GM12878 (cell line): Measurements from ENCODE around the gene ZNF324. TPM values are rescaled to one million over a fixed set of nuclear protein-coding genes. Genes with fewer than 3 reads are reported as not detected.
A peak's percentile ranks its signal among the peaks of the same experiment; 100 is the strongest.

Experiments
- ASH2L ChIP-seq: fragments of 300-600, 200-600 bp; sonication (generic); IDR thresholded peaks from 2 replicates; pipeline ENCODE4 v1.6.1; 2017; ENCODE audit warnings: low read depth, mild to moderate bottlenecking, borderline replicate concordance
- ATF3 ChIP-seq: IDR thresholded peaks from 2 replicates; pipeline ENCODE4 v1.6.1; 2011; ENCODE audit warnings: low read depth, mild to moderate bottlenecking, low read length, moderate library complexity, borderline replicate concordance; ENCODE audit errors: extremely low read depth
- BACH1 ChIP-seq: fragments of 450-650 bp; IDR thresholded peaks from 2 replicates; pipeline ENCODE4 v1.6.1; 2017; ENCODE audit warnings: mild to moderate bottlenecking, borderline replicate concordance
- BCLAF1 ChIP-seq: fragments of 450-650 bp; IDR thresholded peaks from 2 replicates; pipeline ENCODE4 v1.6.1; 2017; ENCODE audit warnings: antibody characterized with exemption, mild to moderate bottlenecking, moderate library complexity
- BMI1 ChIP-seq: fragments of 450-650 bp; IDR thresholded peaks from 2 replicates; pipeline ENCODE4 v1.6.1; 2016; ENCODE audit warnings: mild to moderate bottlenecking, moderate library complexity, borderline replicate concordance
- CTCF ChIP-seq, 3 experiments: IDR thresholded peaks in 2 of 3; conservative IDR thresholded peaks in 1 of 3; 2 replicates each; pipeline ENCODE4 v1.5.1; 2011; ENCODE audit warnings: low read depth in 3 of 3, low read length in 3 of 3, mild to moderate bottlenecking in 3 of 3, control low read depth in 2 of 3, moderate library complexity in 2 of 3, inconsistent platforms in 1 of 3, mixed read lengths in 1 of 3; ENCODE audit not compliant: control insufficient read depth in 2 of 3, insufficient read depth in 1 of 3; ENCODE audit errors: extremely low read depth in 1 of 3
- DPF2 ChIP-seq: fragments of 450-650 bp; IDR thresholded peaks from 2 replicates; pipeline ENCODE4 v1.6.1; 2017; ENCODE audit warnings: mild to moderate bottlenecking
- ESRRA ChIP-seq: IDR thresholded peaks from 2 replicates; pipeline ENCODE4 v1.6.1; 2012; ENCODE audit warnings: mild to moderate bottlenecking, low read length, improper control_type of control experiment
- IRF4 ChIP-seq: IDR thresholded peaks from 2 replicates; pipeline ENCODE4 v1.6.1; 2011; ENCODE audit warnings: low read depth, low read length
- IRF5 ChIP-seq: fragments of 450-650 bp; IDR thresholded peaks from 2 replicates; pipeline ENCODE4 v1.6.1; 2017; ENCODE audit warnings: borderline replicate concordance
- MTA2 ChIP-seq: fragments of 450-650 bp; IDR thresholded peaks from 2 replicates; pipeline ENCODE4 v1.6.1; 2016; ENCODE audit warnings: low read depth, mild to moderate bottlenecking, moderate library complexity
- NFYB ChIP-seq: IDR thresholded peaks from 2 replicates; pipeline ENCODE4 v1.6.1; 2011; ENCODE audit warnings: low read depth, mild to moderate bottlenecking, low read length, improper control_type of control experiment, moderate library complexity; ENCODE audit not compliant: insufficient read depth
- POLR2AphosphoS2 ChIP-seq: IDR thresholded peaks from 2 replicates; pipeline ENCODE4 v1.6.1; 2011; ENCODE audit warnings: low read depth, mild to moderate bottlenecking, low read length, improper control_type of control experiment, moderate library complexity
- RUNX3 ChIP-seq: IDR thresholded peaks from 2 replicates; pipeline ENCODE4 v1.6.1; 2012; ENCODE audit warnings: low read length, inconsistent platforms
- SIX5 ChIP-seq: IDR thresholded peaks from 2 replicates; pipeline ENCODE4 v1.6.1; 2011; ENCODE audit warnings: mild to moderate bottlenecking, low read depth, low read length, moderate library complexity; ENCODE audit not compliant: severe bottlenecking
- TARDBP ChIP-seq: IDR thresholded peaks from 2 replicates; pipeline ENCODE4 v1.6.1; 2016; ENCODE audit warnings: borderline replicate concordance
- USF2 ChIP-seq: IDR thresholded peaks from 2 replicates; pipeline ENCODE4 v1.6.1; 2011; ENCODE audit warnings: low read depth, low read length, improper control_type of control experiment, borderline replicate concordance
- ZBTB33 ChIP-seq: fragments of 450-650 bp; IDR thresholded peaks from 2 replicates; pipeline ENCODE4 v1.6.1; 2017; ENCODE audit warnings: mild to moderate bottlenecking
- ZNF217 ChIP-seq: fragments of 450-650 bp; IDR thresholded peaks from 2 replicates; pipeline ENCODE4 v1.6.1; 2017; ENCODE audit warnings: antibody characterized with exemption, mild to moderate bottlenecking
- polyA plus RNA-seq, 11 experiments: library from polyadenylated mRNA; depleted of rRNA in 4 of 11; unstranded in 6 of 11; stranded (reverse) in 5 of 11; fragments of >200 nt; fragmentation: Nextera tagmentation in 4 of 11; fragmentation: Illumina TruSeq in 1 of 11; extraction: Ambion mirVana in 4 of 11; extraction: Trizol in 1 of 11; gene quantifications; 1 replicate in 1 of 11; 2 replicates in 10 of 11; pipeline versions ENCODE4 v1.2.1 to v1.2.3, GENCODE V29; 2011 to 2016; ENCODE audit warnings: inconsistent platforms in 2 of 11, missing spikeins in 2 of 11, low read depth in 1 of 11
- total RNA-seq, 4 experiments: library from RNA; depleted of rRNA in 3 of 4; stranded (reverse); fragments of >200 nt in 3 of 4; fragmentation: Illumina TruSeq in 1 of 4; extraction: Trizol in 1 of 4; gene quantifications; 2 replicates each; pipeline versions ENCODE4 v1.2.1 to v1.2.3, GENCODE V29; 2013 to 2021

Gene ZNF324
- total and polyA plus RNA-seq, 10 of the 15 experiments (the other 5 are each of a cell fraction or from before 2014, with no cell fraction given) = 0.71 to 13.9 (median 7.0) TPM

- TF ChIP-seq CTCF (IDR thresholded peaks at IDR 0.05 in 2 of 3, conservative IDR thresholded peaks at IDR 0.05 in 1 of 3; ENCODE audit: control insufficient read depth in 2 of 3, extremely low read depth in 1 of 3, insufficient read depth in 1 of 3, low read depth in 3 of 3, low read length in 3 of 3) (peak; percentile 79 to 91 (median 88)), BMI1 (peak; percentile 73), POLR2AphosphoS2 (peak; percentile 89), SIX5 (peak; percentile 81), ATF3 (no peak), ZBTB33 (peak; percentile 8; the same call in 1 of the 2 replicates), MTA2 (peak; percentile 52; the same call in 1 of the 2 replicates), ASH2L (peak; percentile 72; the same call in 1 of the 2 replicates), NFYB (no peak), DPF2 (peak; percentile 89), BCLAF1 (no peak), TARDBP (peak; percentile 90; the same call in 1 of the 2 replicates), ZNF217 (peak; percentile 73), IRF4 (peak; percentile 31; the same call in 1 of the 2 replicates), USF2 (no peak), ESRRA (no peak; the same call in 1 of the 2 replicates), IRF5 (peak; percentile 59; the same call in 1 of the 2 replicates), BACH1 (peak; percentile 52), RUNX3 (peak; percentile 97)
These were observed 52.7 kb downstream of the ZNF324 start, which contains the start of gene ZBTB45 (continued) for GRCh38 chr19:58519355-58520256.
